GM18502 (cell line): ENCODE results near the gene FGFR2.
"Not testable (repeated sequence)": the region's sequence is repeated elsewhere in the genome, so short reads cannot be mapped to it uniquely, and the experiment has no call there.

Source experiments
- ATAC-seq: cut with Tn5 transposase; IDR thresholded peaks from one replicate; pipeline ENCODE4 v1.9.1; 2021; ENCODE audit warnings: mild to moderate bottlenecking; ENCODE audit not compliant: unreplicated experiment, poor library complexity

FGFR2 gene

DNA sequence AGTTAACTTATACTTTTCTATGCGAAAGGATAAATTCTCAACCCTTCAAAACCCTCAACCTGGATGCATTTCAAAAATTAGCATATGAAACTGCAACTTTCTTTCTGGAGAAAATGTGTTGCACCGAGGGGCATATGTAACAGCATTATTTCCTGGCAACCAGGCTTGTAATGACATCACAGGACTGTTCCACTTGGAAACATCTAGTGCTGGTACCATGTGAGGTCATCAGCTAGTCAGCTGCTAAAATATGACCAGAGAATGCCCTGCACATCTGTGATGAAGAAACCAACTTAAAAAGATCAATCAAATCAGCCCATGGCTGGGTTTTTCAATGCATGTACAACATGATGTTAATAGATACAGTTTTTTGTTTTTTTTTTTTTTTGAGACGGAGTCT is 40.0 kb downstream of the FGFR2 start:
- ATAC-seq = no peak

DNA sequence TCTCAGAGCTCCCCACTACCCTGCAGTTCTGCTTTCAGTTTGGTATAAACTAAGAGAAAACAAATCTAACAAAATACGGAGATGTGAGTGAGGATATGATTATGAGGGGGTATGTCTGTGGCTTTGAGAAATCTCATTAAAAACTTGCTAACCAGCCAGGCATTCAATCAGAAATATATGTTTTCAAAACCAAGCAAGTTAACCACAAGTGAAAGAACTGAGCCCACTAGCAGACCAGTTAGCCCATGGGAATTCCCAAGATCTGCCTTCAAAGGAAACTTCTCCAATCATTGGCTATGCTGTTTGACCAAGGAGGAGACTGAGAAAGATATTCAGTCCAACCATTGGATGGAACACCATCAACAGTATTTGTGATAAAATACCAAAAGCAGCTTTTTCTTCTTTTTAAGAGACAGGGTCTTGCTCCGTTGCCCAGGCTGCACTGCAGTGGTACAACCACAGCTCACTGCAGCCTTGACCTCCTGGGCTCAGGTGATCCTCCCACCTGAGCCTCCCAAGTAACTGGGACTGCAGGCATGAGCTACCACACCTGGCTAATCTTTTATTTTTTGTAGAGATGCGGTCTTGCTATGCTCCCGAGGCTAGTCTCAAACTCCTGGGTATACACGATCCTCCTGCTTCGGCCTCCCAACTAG is 41.2 kb downstream of the FGFR2 start:
- ATAC-seq = no peak

DNA sequence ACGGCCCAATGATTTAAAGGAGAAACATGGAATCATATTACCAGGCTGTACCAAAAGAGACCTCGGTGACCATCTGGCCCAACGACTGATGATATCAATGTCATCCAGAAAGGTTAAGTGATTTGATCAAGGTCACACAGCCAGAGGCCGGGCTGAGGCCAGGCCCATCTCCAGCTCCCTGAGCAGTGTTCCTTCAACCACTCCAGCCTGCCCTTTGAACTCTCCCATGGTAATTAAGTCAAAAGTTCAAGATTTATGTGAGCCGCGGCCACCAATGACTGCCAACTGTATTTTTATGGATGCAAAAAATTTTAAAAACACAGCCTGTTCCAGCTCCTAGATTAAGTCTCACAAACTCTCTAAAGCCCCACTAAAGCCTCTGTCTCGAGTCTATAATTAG is 41.8 kb downstream of the FGFR2 start:
- ATAC-seq = no peak

DNA sequence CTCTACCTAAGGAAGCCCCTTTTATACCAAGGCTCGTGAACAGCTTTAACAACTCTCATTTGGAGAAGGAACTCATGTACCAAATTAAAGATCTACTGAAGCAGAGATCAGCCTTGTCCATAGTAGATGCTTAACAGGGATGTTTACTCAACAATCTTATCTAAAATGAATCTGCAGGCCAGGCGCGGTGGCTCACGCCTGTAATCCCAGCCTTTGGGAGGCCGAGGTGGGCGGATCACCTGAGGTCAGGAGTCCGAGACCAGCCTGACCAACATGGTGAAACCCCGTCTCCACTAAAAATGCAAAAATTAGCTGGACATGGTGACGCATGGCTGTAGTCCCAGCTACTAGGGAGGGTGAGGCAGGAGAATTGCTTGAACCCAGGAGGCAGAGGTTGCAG is 43.3 kb downstream of the FGFR2 start:
- ATAC-seq = not testable (repeated sequence)

DNA sequence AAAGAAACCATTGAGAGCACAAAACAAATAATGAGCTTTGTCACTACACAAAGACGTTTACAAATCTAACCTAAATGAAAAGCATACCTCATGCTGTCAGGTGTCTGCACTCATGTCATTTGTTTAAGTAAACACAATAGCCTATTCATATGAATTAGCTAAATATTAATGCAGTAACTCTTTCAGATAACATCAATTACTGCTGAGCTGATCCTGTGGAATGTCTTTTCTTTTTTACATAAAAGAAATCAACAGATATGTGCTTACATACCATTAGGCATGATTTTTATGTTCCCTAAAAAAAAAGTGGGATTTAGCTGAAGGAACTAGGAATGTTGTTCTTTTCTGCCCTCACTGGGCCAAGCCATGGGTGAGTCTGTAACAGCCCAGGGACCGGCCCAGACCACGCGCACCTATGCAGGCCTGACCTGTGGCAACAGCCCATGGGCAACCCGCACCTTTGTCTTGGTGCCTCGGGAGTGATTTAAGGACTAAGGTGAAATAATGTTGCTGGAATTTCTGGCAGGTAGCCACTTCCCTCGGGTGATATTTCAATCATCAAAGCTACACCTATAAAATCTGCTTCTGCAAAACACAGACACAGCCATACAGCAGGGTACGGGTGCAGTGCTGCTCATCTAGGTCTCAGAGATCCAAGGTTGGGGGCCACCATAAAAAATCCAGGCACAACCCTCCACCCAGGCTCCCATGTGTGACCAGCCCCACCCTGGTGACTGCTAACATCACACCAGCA is 44.6 kb downstream of the FGFR2 start:
- no peak for ATAC-seq

DNA sequence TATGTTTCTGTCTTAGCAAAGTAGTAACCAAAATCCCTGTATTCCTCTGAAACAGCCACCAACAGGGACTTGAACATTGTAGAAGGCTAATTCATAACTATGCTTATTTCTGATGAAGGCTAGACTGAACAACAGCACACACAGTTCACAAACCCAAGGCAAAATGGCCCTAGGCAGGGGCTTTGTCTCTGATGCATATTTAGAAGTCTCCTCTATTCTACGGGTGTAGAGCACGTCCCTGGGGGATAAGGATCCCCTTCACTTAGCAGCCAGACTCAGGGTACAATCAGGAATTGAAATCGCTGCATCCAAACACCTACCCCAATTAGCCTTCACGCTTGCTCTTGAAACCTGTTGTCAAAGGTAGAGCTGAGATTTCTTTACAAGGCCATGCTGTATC is 45.5 kb downstream of the FGFR2 start:
- no peak for ATAC-seq

DNA sequence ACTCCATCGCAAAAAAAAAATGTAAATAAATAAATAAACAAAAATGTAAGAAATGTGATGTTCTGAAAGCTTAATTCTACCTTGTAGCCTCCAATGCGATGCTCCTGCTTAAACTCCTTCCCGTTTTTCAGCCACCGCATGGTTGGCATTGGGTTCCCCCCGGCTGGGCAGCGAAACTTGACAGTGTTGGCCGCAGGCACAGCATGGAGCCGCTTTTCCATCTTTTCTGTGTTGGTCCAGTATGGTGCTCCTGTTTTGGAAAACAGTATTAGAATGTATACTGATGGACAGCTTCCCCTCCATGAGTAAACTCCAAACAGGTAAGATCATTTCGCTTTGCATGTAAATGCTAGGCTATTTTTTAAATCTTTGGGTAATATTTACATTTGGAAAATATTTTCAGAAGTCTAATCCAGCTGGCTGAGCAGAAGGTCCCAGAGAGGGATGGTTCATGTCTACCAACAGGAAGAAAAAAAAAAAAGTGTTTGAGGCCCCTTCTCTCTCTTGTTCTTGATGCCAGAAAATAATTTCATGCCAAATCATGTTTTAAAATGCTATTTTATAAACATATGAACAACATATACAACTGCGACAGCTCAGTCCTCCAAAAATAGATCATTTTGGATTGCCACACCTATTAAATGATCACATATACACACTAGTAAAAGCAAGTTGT is 46.9 kb downstream of the FGFR2 start:
- ATAC-seq = no peak

DNA sequence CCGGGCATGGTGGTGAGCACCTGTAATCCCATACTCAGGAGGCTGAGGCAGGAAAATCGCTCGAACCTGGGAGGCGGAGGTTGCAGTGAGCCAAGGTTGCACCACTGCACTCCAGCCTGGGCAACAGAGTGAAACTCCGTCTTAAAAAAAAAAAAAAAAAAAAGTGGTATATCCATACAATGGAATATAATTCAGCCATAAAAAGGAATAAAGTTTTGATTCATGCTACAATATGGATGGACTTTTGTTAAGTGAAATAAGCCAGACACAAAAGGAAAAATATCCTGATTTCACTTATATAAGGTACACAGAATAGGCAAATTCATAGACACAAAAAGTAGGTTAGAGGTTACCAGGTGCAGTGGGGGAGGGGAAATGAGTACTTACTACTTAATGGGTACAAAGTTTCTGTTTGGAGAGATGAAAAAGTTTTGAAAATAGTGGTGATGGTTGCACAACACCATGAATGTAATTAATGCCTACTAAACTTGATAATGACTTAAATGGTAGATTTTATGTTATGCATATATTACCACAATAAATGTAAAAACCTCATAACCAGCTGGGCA is 53.9 kb downstream of the FGFR2 start:
- ATAC-seq = no peak

DNA sequence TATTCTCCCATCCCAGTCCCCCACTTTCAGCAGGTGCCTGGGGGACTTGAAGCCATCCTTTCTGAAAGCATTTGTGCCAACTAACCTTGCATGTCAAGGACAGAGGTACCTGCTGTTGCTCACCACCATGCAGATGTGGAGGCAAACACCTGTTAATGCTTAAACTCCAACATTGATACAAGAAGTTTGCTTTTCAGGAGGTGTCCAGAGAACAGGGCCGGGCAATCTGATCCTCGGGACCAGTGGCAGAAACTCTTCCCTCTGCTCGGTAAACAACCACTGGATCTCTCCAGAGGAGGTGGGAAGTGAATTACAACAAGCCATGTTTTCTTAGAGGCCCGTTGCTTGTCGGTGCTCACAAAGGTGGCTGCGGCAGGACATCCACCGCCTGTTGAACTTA is 54.7 kb downstream of the FGFR2 start:
- no peak for ATAC-seq

DNA sequence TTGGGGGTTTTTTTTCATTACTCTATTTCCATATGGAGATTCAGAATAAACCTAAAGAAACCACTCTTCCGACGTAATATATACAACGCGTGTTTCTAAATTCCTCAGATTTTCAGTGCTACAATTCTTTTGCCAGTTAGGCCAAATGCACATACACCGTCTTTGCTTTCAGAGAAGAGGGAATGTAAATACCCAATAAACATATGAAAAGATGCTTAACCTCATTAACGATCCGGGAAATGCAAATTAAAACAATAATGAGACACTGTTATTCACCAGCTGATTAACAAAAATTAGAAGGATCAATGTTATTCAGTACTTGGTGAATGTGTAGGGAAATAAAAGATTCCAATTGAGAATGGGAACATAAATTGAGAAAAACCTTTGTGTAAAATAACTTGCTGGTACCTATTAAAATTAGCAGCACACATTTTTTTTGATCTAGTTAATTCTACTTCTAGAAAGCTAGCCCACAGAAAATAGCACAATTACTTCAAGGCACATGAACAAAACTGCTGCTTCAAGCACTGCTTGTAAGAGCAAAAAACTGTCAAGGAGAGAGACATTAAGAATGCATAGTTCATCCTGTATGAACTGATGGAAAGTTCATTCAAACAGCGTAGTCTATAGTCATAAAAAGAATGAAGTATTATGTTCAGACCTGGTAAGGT is 56.7 kb downstream of the FGFR2 start:
- no peak for ATAC-seq

DNA sequence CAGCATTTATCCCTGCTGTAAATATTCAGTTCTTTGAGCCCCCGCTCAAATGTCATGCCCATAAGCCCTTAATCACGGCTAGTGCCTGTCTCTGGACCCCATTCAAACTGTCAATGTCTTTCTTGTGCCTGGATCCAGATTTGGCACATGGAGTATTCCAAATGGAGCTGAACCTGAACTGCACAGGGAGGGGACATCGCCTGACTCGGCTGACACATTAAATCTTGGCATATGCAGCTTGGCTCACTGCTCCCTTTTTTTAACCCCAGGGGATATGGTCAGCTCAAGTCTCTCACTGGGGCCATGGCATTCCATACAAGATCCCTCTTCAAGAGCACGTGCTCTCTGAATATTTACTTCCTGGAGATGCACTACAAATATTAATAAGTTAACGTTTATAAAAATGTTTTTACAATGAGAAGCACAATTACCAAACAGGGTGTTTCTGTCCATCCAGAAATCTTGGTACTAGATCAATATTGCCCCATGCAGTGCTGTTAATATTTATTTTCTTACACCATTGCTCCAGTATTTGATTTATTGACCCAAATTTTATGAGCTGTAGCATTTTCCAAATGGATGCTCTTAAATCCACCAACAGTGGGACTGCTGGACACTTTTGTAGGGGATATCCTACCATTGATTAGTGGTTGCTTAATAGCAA is 57.4 kb downstream of the FGFR2 start:
- ATAC-seq = no peak

DNA sequence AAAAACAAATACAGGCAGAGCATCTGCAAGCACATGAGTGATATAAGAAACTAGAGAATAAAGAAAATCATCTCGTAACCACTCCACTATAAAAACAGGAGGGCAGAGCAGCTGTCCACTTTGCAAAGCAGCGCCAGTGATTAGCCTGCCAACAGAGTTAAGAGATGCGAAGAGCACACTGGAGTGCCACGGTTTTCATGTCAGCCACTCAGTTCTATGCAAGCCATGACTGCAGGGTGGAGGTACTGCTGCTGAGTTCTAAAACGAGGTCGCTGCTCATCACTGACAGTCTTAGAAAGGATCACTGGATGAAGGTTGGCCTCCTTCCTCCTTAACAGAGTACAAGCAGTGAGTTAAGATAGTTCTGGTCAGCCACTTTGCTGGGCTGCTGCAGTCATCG is 58.5 kb downstream of the FGFR2 start:
- no peak for ATAC-seq

DNA sequence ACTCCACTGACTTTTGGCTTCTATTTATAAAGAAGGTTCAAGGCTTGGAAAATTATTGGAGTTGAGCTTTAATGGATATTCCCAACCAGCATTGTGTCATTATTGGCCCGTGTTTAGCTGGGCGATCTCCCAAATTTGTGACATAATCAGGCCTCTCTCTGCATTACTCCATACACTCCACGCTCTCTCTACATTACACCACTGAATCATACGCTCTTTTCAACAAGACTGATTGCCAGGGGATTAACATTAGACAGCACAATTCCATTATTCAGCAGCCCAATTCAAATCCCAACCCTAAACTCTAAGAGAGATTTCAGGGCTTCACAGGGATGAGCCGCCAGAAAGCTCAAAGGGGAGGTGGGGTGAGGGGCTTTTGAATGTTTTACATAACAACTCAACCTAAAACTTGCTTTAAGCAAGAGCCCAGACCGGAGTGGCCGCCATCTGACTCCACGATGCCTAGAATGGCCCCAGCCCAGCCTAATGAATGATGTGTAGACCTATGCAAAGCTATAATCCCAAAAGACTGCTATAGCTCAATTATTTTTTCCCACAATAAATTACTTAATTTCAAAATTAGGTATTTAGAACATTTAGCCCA is 61.8 kb downstream of the FGFR2 start:
- no peak for ATAC-seq

DNA sequence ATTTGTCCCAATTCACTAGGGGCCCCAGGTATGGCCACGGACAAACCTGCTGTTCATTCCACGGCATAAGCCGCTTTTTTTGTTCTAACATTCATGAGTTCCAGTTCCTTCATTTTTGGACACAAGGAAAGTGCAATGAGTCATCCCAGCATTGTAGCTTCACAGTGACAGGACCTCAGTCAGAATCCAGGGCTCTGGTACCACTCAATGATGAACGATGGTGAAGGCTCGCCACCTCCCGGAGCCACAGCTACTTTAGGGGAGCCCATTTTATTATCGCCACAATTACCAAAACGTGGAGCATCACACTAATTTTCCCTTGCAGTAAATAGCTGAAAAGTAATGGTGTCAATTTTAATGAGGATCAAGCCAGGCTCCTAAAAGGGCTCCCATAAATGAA is 62.9 kb downstream of the FGFR2 start:
- no peak for ATAC-seq

DNA sequence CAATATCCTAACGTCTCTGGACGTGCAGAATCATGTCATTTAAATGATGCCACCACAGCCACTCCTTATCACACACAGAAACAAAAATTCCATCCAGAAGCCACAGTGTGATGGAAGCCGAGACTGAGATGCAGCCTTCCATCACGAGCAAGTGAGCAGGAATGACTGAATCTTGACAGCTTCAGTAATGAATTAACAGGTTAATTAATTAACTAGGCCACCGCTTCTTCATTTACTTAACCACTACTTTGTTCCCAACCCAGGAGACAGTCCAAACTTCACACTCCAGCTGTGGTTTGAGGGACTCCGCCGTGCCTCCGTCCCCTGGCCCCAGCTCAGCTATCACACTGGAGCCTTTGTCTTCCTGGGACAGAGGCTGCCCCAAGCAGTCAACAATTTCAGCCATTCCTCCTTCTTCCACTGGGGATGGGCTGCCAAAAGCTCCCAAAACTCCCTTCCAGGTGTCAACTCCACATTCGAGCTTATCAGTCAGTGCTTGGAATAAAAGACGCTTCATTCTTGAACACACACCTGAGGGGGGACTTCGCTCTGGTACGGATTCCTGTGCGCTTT is 65.9 kb downstream of the FGFR2 start:
- no peak for ATAC-seq

DNA sequence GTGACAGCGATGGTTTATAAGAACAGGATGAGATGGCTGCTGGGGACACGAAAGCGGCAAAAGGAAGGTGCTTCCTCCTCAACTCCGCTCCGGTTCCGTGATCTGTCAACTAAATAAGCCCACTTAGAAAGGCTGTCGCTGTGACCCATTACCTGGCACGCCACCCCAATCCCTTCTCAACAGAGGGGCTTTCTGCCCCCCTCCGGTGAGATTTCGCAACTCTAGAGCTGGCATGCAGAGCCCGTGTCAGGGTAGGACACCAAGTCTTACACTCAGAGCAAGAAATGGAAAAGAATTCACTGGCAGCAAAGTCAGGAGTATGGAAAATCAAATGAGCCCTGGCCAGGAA is 66.4 kb downstream of the FGFR2 start:
- no peak for ATAC-seq

DNA sequence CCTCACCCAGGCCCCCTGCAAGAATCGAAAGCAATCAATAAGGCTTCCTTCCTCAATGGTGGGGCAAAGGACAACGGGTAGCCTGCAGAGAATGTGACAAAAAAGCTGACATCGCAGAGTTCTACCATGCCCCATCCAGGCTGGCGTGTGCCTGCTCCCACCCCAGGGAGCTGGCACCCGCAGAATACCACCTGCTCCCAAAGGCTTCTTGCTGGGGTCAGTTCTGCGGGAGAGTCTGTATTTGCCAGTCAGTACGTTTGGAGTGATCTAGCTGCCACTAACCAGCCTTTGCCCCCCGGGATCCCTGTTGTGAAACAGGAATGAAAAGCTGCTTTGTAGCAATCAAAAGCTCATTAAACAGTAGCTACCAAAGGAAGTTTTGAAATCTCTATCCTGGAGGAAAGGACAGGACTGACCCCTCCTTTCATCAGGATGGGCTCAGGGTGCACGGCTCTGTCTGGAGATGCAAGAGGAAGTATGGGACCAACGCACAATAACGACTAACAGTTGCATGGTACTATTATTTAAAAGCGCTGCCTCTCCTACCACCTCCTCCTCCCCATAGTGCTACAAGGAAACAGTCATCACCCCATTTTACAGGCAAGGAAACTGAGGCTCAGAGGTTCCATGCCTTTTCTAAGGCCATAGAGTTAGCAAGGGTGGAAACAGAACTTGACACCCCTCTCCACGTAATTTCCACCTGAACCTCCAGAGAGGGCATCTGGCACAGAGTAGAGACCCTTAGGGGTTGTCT is 67.0 kb downstream of the FGFR2 start:
- no peak for ATAC-seq

DNA sequence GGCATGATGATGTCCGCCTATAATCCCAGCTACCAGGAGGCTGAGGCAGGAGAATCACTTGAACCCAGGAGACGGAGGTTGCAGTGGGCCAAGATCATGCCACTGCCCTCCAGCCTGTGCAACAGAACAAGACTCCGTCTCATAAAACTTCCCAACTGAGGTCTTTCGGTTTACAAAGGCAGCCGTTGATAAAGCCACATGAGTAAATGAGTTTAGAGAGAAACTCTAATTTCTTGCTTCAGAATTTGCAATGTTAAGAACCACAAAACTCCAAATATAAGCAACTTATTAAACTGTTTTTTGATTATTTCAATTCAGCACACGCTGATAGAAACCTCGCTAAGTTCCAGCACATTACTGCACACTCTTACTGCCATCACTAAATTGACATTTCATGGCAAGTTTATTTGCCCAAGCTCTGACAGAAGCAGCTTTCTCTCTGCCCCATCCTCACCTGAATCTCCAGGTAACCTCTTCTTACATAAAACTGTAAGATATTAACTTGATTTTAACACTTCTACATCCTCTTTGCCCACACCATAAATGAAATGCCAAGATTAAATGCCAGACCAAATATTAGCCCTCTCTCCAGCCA is 67.7 kb downstream of the FGFR2 start:
- ATAC-seq = no peak

DNA sequence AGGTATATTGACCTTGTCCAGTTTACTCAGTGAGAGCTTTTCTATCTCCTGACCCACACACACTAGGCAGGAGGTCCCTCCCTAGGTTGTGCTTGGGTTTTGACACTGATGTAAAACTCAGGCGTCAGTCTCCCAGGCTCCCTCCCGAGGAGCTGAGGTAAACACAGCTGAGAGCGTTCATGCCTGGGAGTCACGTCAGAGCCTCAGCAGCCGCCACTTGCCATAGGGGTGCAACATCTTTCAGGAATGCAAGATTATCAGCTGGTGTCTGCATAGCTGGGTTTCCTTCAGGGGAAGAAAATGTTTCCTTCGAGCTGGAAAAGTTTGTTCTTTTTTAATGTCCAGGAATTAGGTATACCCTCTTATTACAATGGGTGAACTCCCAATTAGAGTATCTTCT is 70.6 kb downstream of the FGFR2 start:
- no peak for ATAC-seq
